Right forelimb (tissue), 1 donor: ENCODE data around the gene CRYL1.

Source experiments
- DNase-seq: peaks from one replicate; pipeline ENCODE4 v3.0.0-alpha.2; 2018

The CRYL1 gene

DNA sequence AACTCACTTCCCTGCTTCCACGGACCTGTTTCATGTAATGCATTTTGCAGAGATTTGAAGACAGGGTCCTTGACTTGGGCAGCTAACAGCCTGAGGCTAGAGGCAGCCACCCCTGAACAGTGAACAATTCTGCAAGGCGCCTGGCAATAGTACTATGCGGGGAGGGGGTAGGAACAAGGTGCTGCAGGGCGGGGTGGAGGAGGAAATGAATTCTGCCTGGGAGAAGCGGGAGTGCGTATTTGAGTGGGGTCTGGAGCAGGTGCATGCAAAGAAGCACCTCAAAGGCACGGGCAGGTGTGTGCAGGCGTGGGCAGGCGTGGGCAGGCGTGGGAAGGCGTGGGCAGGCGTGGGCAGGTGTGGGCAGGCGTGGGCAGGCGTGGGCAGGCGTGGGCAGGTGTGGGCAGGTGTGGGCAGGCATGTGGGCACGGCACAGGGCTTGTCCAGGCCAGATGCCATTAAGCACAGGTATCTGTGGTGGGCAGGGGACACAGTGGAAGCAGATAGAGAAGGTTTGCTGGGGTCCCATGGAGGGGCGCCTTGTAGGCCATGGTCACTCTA is 163.1 kb downstream of the CRYL1 start:
- DNase-seq: no peak

DNA sequence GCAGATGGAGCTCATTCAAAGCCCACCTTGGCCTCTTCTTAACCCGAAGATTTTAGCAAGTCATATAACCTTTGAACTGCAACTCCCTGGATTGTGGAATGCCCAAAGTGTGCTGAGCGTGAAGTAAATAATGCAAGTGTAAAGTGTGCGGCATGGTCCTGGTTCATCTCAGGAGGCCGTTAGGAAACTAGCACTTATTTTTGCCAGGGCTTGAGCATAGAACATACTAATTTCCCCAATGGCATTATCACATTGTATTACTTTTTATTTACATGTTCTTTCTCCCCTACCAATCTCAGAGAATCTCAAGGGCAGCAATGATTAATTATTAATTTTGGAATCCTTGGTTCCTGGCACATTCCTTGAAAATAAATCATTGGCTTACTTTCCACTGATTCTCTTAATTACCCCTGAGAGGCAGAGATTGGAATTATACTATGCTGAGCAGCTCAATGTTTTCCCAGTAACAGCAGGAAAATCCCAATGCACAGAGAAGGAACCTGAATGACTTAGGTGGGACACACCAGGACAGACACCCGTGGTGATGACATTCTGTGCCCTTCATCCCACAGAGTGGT is 164.7 kb downstream of the CRYL1 start:
- DNase-seq: no peak

DNA sequence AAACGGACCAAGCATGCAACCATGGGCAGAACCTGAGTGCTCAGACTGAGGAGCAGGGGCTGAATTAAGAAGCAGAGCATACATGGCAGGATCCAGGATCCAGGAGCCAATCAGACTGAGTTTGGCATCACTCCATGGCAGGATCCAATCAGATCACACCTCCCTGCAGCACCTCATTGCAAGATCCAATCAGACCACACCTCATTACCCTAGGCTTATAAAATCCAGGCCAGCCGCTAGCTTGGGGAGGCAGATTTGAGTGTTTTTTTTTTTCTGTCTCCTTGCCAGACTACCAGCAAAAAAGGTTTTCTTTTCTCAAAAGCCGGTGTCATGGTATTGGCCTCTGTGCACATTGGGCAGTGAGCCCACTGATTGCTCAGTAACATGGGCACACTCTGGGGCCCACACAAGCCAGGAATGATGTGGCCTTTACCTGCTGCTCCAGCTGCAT is 165.6 kb downstream of the CRYL1 start:
- no peak for DNase-seq

DNA sequence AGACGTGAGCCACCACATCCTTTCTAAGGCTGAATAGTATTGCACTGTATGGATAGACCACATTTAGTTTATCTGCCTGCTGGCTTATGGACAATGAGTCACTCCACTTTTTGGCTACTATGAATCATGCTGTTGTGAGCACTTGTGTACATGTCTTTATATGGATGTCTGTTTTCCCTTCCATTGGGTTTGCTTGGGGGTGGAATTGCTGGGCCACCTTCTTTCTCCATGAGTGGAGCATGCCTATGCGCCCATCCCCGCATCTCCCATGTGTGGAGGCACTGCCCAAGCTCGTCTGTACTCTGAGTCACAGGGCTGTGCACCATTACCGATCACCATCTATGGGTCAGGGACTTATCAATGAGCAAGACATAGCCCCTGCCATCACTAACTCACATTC is 166.3 kb downstream of the CRYL1 start:
- DNase-seq: no peak

DNA sequence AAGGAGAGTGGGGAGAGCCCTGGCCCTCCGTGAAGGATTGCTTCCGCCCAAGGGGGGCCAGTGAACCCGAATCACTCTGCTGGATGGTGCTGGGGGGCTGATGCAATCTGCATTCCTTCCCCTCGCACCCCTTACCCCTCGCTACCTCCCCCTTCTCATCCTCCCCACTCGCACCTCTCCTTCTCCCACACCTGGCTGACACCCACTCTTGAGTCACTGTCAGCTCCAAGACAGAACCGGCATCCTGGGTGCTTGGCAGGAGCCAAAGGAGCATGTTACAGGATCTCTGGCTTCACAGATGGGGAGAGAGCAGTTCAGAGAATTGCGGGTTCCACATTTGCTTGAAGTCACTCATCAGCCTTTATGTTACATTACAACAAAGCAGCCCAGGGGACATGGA is 167.6 kb downstream of the CRYL1 start:
- DNase-seq: no peak

DNA sequence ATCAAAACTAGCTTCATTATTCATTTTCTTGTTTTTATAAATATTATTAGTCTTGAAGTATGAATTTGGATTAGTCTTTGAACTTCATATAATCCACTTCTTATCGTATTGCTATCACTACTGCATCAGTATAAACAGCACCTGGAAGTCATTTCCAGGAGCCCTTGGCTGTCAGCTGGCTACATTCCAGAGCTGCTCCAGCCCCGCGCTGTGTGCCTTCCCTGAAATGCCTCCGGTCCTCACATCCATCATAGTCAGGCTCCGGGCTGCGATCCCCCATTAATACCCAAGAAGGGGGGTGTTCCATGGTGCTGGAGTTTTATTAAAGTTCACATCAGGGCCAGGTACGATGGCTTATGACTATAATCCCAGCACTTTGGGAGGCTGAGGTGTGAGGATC is 169.2 kb downstream of the CRYL1 start:
- no peak for DNase-seq

DNA sequence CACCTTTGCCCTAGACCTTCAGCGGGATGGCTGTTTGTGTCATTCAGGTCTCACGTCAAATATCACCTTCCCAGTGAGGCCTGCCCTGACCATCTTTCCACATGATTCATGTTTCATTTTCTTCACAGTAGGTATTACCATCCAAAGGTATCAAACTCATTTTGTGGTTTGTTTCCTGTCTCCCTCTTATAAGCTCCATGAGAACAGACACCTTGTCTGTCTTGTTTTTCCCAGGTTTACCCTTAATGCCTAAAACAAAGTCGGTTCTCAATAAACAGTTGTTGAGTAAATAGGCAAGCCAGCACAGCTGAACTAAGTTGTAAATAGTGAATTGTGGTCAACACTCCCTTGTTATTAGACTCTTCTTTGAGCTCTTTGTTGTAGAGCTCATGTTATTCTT is 170.9 kb downstream of the CRYL1 start:
- DNase-seq: no peak

DNA sequence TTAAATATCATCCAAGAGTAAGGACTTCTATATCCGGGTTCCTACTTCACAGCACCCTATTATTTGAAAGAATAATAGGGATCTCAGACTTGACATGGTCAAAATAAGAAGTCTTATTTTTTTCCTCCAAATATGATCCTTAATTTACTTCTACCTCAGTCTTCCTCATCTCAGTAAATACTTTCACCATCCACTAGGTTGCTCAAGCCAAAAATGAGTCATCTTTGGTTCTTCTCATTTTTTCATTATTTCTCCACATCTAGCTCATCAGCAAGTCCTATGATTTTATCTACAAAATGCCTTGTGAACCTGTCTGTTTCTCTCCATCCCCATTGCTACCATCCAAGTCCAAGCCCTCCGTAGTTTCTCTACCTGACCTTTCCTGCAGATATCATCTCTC is 171.7 kb downstream of the CRYL1 start:
- DNase-seq: no peak
